Esophagus squamous epithelium (tissue), 5 donors: ENCODE results near the gene MBOAT1. TPM values are rescaled to one million over a fixed set of nuclear protein-coding genes. Genes with fewer than 3 reads are reported as not detected.

ENCODE experiments used
- DNase-seq: peaks from one replicate; lab custom pipeline; 2025; lab: John Stamatoyannopoulos, UW
- H3K27ac ChIP-seq, 4 donors: fragments of 200-600 bp; sonication (generic); one replicate each; pipeline ENCODE4 v1.5.1; 2016 to 2019; ENCODE audit warnings: mild to moderate bottlenecking in 1 of 4
- H3K27me3 ChIP-seq, 4 donors: fragments of 200-600 bp; sonication (generic); 1 replicate in 3 of 4; 2 replicates in 1 of 4; pipeline versions ENCODE4 v1.5.1 to v1.6.0; 2017 to 2021; ENCODE audit warnings: antibody characterized with exemption in 1 of 4
- H3K36me3 ChIP-seq, 3 donors: fragments of 200-600 bp; sonication (generic); one replicate each; pipeline ENCODE4 v1.5.1; 2016 to 2019
- H3K4me1 ChIP-seq, 3 donors: fragments of 200-600 bp; sonication (generic); one replicate each; pipeline ENCODE4 v1.5.1; 2017 to 2019
- H3K4me3 ChIP-seq, 4 donors: fragments of 200-600 bp; sonication (generic); 1 replicate in 3 of 4; 2 replicates in 1 of 4; pipeline ENCODE4 v1.5.1; 2016 to 2019; ENCODE audit warnings: mild to moderate bottlenecking in 2 of 4, moderate library complexity in 1 of 4
- H3K9me3 ChIP-seq, 3 donors: fragments of 200-600 bp; sonication (generic); one replicate each; pipeline ENCODE4 v1.5.1; 2016 to 2019
- CTCF ChIP-seq, 6 experiments: fragments of 450-650 bp in 4 of 6; fragments of 200-600 bp in 2 of 6; sonication (generic) in 2 of 6; IDR thresholded peaks; one replicate each; pipeline ENCODE4 v1.5.1; 2016 to 2019; ENCODE audit warnings: antibody characterized with exemption in 6 of 6, mild to moderate bottlenecking in 4 of 6, moderate library complexity in 4 of 6
- POLR2A ChIP-seq, 4 donors: fragments of 450-650 bp; IDR thresholded peaks; one replicate each; pipeline ENCODE4 v1.6.1; 2017; ENCODE audit warnings: antibody characterized with exemption in 4 of 4, mild to moderate bottlenecking in 4 of 4, moderate library complexity in 3 of 4
- WGBS, 2 donors: methylation state at CpG; one replicate each; pipeline ENCODE4 v1.1.5; 2018; 5-methylcytosine and 5-hydroxymethylcytosine counted together
- intact Hi-C: fragments of 100-400 bp; cut with DNase I; formaldehyde crosslinking; loops from one replicate; pipeline ENCODE4 v1.15.0; 2022
- total RNA-seq, 4 donors: library from RNA; depleted of rRNA; stranded (reverse); fragments of >200 nt; gene quantifications; one replicate each; pipeline ENCODE4 v1.1.0, GENCODE V29; 2016
- donor health status: DM: yes; HTN: yes; CAD: no.

MBOAT1 gene
- total RNA-seq, 4 donors from 2014 or later = 5.2 to 12.8 (median 12.0) TPM

GRCh38 chr6:20243288-20243687 is 31.0 kb upstream of the MBOAT1 start:
- no peak for TF ChIP-seq POLR2A (IDR thresholded peaks at IDR 0.05)
- Histone ChIP-seq H3K27ac (no peak overlapping the region), H3K27me3 (no peaks in the 10 kb centered on the region), H3K9me3 (no peaks in the 10 kb centered on the region), H3K4me3 (no peak overlapping the region), H3K36me3 (no peaks in the 10 kb centered on the region), H3K4me1 (peaks cover 0 to 16% (median 0%) of the 10 kb centered on the region in 3 donors)
- DNase-seq = no peak
- intact Hi-C loops = no loop called here
- 83 to 86% methylated on average over 1 of the region's 1 CpG for WGBS, 2 donors

GRCh38 chr6:20242397-20242796 is 30.1 kb upstream of the MBOAT1 start:
- intact Hi-C loops = no loop called here
- H3K9me3 ChIP-seq = no peaks in the 10 kb centered on the region
- peaks cover 0 to 25% (median 0%) of the 10 kb centered on the region in 3 donors for H3K4me1 ChIP-seq
- no peaks in the 10 kb centered on the region for H3K27me3 ChIP-seq
- WGBS, 2 donors = 100% methylated on average over 1 of the region's 1 CpG
- no peaks in the 10 kb centered on the region for H3K36me3 ChIP-seq
- H3K4me3 ChIP-seq = no peak overlapping the region
- DNase-seq = no peak
- no peak overlapping the region for H3K27ac ChIP-seq
- no peak for TF ChIP-seq POLR2A (IDR thresholded peaks at IDR 0.05)
- TF ChIP-seq CTCF (IDR thresholded peaks at IDR 0.05) = no peak

GRCh38 chr6:20241102-20241501 is 28.8 kb upstream of the MBOAT1 start:
- intact Hi-C loops = no loop called here
- Histone ChIP-seq H3K4me3 (no peak overlapping the region), H3K27ac (peak overlapping the region in 1 of 4 donors; percentile 21), H3K27me3 (no peaks in the 10 kb centered on the region), H3K9me3 (no peaks in the 10 kb centered on the region), H3K36me3 (no peaks in the 10 kb centered on the region), H3K4me1 (peaks cover 0 to 19% (median 0%) of the 10 kb centered on the region in 3 donors)
- no peak for TF ChIP-seq CTCF (IDR thresholded peaks at IDR 0.05)
- TF ChIP-seq POLR2A (IDR thresholded peaks at IDR 0.05) = no peak
- WGBS, 2 donors = 94 to 98% methylated on average over 2 of the region's 2 CpGs
- DNase-seq = no peak

- intact Hi-C loops = no loop called here
- Histone ChIP-seq H3K27me3 (no peaks in the 10 kb centered on the region), H3K36me3 (no peaks in the 10 kb centered on the region), H3K27ac (peak overlapping the region in 1 of 4 donors; percentile 82), H3K4me3 (no peak overlapping the region), H3K9me3 (no peaks in the 10 kb centered on the region), H3K4me1 (peaks cover 0 to 18% (median 0%) of the 10 kb centered on the region in 3 donors)
- DNase-seq = no peak
- WGBS, 2 donors = 73 to 92% methylated on average over 3 to 8 of the region's 47 CpGs
- no peak for TF ChIP-seq POLR2A (IDR thresholded peaks at IDR 0.05)
- TF ChIP-seq CTCF (IDR thresholded peaks at IDR 0.05) = no peak
Observed at GRCh38 chr6:20238688-20239587, 26.7 kb upstream of the MBOAT1 start.

- peak overlapping the region; percentile 21 to 82 (median 67) for H3K27ac ChIP-seq
Observed at GRCh38 chr6:20237677-20238460, 25.6 kb upstream of the MBOAT1 start.

More at GRCh38 chr6:20237677-20238460, 25.6 kb upstream of the MBOAT1 start:
- H3K9me3 ChIP-seq = no peaks in the 10 kb centered on the region
- intact Hi-C loops = no loop called here
- no peaks in the 10 kb centered on the region for H3K27me3 ChIP-seq
- H3K4me3 ChIP-seq = no peak overlapping the region
- peaks cover 0 to 18% (median 0%) of the 10 kb centered on the region in 3 donors for H3K4me1 ChIP-seq
- WGBS, 2 donors = 83 to 89% methylated on average over 7 of the region's 10 CpGs
- TF ChIP-seq CTCF (IDR thresholded peaks at IDR 0.05) = no peak
- DNase-seq = no peak
- H3K36me3 ChIP-seq = no peaks in the 10 kb centered on the region
